Fibroblast of lung (primary cell): ENCODE measurements around the gene PRLR. TPM values are rescaled to one million over a fixed set of nuclear protein-coding genes. Genes with fewer than 3 reads are reported as not detected.
"Not testable (repeated sequence)": the region's sequence is repeated elsewhere in the genome, so short reads cannot be mapped to it uniquely, and the experiment has no call there.

Experiments
- DNase-seq, 2 donors: peaks; one replicate each; pipeline versions ENCODE4 v3.0.0 to v3.0.0-alpha.2; 2010; ENCODE audit warnings: low read depth in 2 of 2
- H2AFZ ChIP-seq: 2 replicates; pipeline ENCODE4 v1.5.1; 2012; ENCODE audit warnings: low read length, control low read depth, inconsistent platforms
- H3K27ac ChIP-seq: 2 replicates; pipeline ENCODE4 v1.5.1; 2011; ENCODE audit warnings: low read length, control low read depth; ENCODE audit not compliant: insufficient read depth
- H3K27me3 ChIP-seq: 2 replicates; pipeline ENCODE4 v1.5.1; 2011; ENCODE audit warnings: mild to moderate bottlenecking, low read length; ENCODE audit not compliant: control insufficient read depth, insufficient read depth
- H3K36me3 ChIP-seq: 2 replicates; pipeline ENCODE4 v1.5.1; 2011; ENCODE audit warnings: low read length; ENCODE audit not compliant: control insufficient read depth, insufficient read depth
- H3K4me1 ChIP-seq: 2 replicates; pipeline ENCODE4 v1.5.1; 2011; ENCODE audit warnings: low read length; ENCODE audit not compliant: control insufficient read depth, insufficient read depth; ENCODE audit errors: extremely low read depth
- H3K4me2 ChIP-seq: 2 replicates; pipeline ENCODE4 v1.5.1; 2011; ENCODE audit warnings: low read length, control low read depth; ENCODE audit not compliant: insufficient read depth; ENCODE audit errors: extremely low read depth
- H3K4me3 ChIP-seq, 4 experiments: fragments of 200-600 bp in 1 of 4; sonication (generic) in 1 of 4; replicated peaks in 1 of 4; 2 replicates each; pipeline ENCODE4 v1.5.1; 2011 to 2016; ENCODE audit warnings: low read length in 4 of 4, low read depth in 3 of 4, mild to moderate bottlenecking in 3 of 4, control low read depth in 2 of 4, inconsistent platforms in 1 of 4, mixed read lengths in 1 of 4; ENCODE audit not compliant: insufficient read depth in 1 of 4; ENCODE audit errors: control extremely low read depth in 1 of 4
- H3K79me2 ChIP-seq: 2 replicates; pipeline ENCODE4 v1.5.1; 2012; ENCODE audit warnings: mild to moderate bottlenecking, low read length, inconsistent platforms; ENCODE audit not compliant: control insufficient read depth, insufficient read depth
- H3K9ac ChIP-seq: 2 replicates; pipeline ENCODE4 v1.5.1; 2011; ENCODE audit warnings: mild to moderate bottlenecking, low read length, control low read depth; ENCODE audit not compliant: insufficient read depth
- H3K9me3 ChIP-seq: 2 replicates; pipeline ENCODE4 v1.5.1; 2012; ENCODE audit warnings: low read depth, low read length; ENCODE audit not compliant: control insufficient read depth, insufficient read depth
- H4K20me1 ChIP-seq: 2 replicates; pipeline ENCODE4 v1.5.1; 2011; ENCODE audit warnings: low read length; ENCODE audit not compliant: control insufficient read depth, insufficient read depth; ENCODE audit errors: extremely low read depth
- CTCF ChIP-seq, 2 donors: IDR thresholded peaks in 1 of 2; conservative IDR thresholded peaks in 1 of 2; 1 replicate in 1 of 2; 2 replicates in 1 of 2; pipeline ENCODE4 v1.5.1; 2011 to 2012; ENCODE audit warnings: low read length in 2 of 2, control low read depth in 1 of 2, inconsistent platforms in 1 of 2, low read depth in 1 of 2, mild to moderate bottlenecking in 1 of 2
- EZH2 ChIP-seq: IDR thresholded peaks from 2 replicates; pipeline ENCODE4 v1.5.1; 2012; ENCODE audit warnings: low read length, control low read depth, mild to moderate bottlenecking; ENCODE audit errors: missing control alignments
- polyA plus RNA-seq, 2 donors: library from polyadenylated mRNA; depleted of rRNA in 1 of 2; stranded (reverse) in 1 of 2; unstranded in 1 of 2; fragments of >200 nt; gene quantifications; 2 replicates each; pipeline ENCODE4 v1.2.1, GENCODE V29; 2011 to 2012; ENCODE audit warnings: missing spikeins in 1 of 2
- total RNA-seq: library from RNA; depleted of rRNA; stranded (reverse); fragments of >200 nt; gene quantifications from 2 replicates; pipeline ENCODE4 v1.2.1, GENCODE V29; 2014

Gene PRLR
- total and polyA plus RNA-seq, 2 donors (not counting 1 experiment from before 2014, with no cell fraction given): 0.33 to 0.41 TPM

DNA sequence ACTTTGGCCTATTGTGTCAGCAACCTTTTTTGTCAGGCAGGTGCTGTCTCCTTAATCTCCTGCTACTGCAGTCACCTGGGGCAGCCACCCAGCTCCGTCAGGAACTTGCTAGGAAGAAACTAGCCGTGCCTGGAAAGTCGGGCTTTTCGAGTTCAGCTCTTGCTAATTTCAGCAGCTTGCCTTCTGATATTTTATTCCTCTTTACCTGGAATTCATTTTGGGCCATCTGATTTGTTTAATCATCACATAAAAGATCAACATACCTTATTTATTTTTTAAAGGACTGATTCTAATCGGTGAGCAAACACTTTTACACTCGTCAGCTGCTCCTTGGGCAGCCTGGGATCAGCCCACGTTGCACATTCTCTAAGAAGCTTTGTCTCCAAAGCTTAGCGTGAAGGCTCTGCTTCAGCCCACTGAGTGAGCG lies 42.2 kb downstream of the PRLR start:
- Histone ChIP-seq H3K27ac (no peak overlapping the region), H3K9me3 (no peaks in the 10 kb centered on the region), H4K20me1 (no peaks in the 10 kb centered on the region), H3K36me3 (no peaks in the 10 kb centered on the region), H2AFZ (no peak overlapping the region), H3K4me3 (no peak overlapping the region), H3K27me3 (peaks cover 14% of the 10 kb centered on the region), H3K79me2 (no peaks in the 10 kb centered on the region), H3K9ac (no peak overlapping the region), H3K4me1 (no peaks in the 10 kb centered on the region), H3K4me2 (no peak overlapping the region)
- TF ChIP-seq EZH2: no peak
- TF ChIP-seq CTCF (conservative IDR thresholded peaks at IDR 0.05 in 1 of 2, IDR thresholded peaks at IDR 0.05 in 1 of 2; ENCODE audit: low read depth in 1 of 2, low read length in 2 of 2): no peak
- DNase-seq: no peak

- peaks cover 12% of the 10 kb centered on the region for H3K27me3 ChIP-seq
- not testable (repeated sequence) for H3K9me3 ChIP-seq, H3K27ac ChIP-seq, H3K36me3 ChIP-seq, H3K79me2 ChIP-seq, H3K9ac ChIP-seq, H3K4me1 ChIP-seq, H3K4me2 ChIP-seq, DNase-seq, H4K20me1 ChIP-seq, H2AFZ ChIP-seq, H3K4me3 ChIP-seq
Observed at GRCh38 chr5:35187621-35188020, 42.7 kb downstream of the PRLR start.

DNA sequence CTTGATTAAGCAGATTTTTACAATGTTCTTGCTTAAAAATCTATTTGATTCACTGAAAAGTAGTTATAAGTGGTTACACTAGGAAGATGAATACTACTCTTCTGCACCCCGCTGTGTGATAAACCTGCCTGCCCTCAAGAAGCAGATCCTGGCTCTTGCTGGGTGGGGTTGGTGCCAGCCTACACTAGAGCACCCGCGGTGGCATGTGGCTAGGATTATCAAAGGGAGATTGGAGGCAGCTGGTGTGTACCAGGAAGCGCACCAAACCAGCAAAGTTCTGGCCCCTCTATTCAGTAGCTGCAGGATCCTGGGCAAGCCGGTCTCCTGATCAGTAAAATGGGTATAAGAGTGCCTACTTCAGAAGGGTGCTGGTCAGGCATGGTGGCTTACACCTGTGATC lies 43.5 kb downstream of the PRLR start:
- H2AFZ ChIP-seq: no peak overlapping the region
- H3K9me3 ChIP-seq: no peaks in the 10 kb centered on the region
- H3K9ac ChIP-seq: no peak overlapping the region
- no peaks in the 10 kb centered on the region for H4K20me1 ChIP-seq
- peaks cover 9% of the 10 kb centered on the region for H3K27me3 ChIP-seq
- no peak overlapping the region for H3K27ac ChIP-seq
- H3K4me3 ChIP-seq: no peak overlapping the region
- TF ChIP-seq CTCF (conservative IDR thresholded peaks at IDR 0.05 in 1 of 2, IDR thresholded peaks at IDR 0.05 in 1 of 2; ENCODE audit: low read depth in 1 of 2, low read length in 2 of 2) (no peak), EZH2 (no peak)
- no peak overlapping the region for H3K4me2 ChIP-seq
- DNase-seq: no peak
- no peaks in the 10 kb centered on the region for H3K4me1 ChIP-seq
- no peaks in the 10 kb centered on the region for H3K79me2 ChIP-seq
- no peaks in the 10 kb centered on the region for H3K36me3 ChIP-seq
